Smooth muscle cell (in vitro differentiated cells): ENCODE measurements around the gene PPP2R5E. TPM values are rescaled to one million over a fixed set of nuclear protein-coding genes. Genes with fewer than 3 reads are reported as not detected.
A peak's percentile ranks its signal among the peaks of the same experiment; 100 is the strongest.

Experiments
- DNase-seq: peaks from one replicate; lab custom pipeline; 2025; ENCODE audit not compliant: unreplicated experiment; lab: John Stamatoyannopoulos, UW
- H2AFZ ChIP-seq: fragments of 200-600 bp; sonication (generic); 2 replicates; pipeline ENCODE4 v1.6.0; 2016; ENCODE audit warnings: antibody characterized with exemption, low read depth, mild to moderate bottlenecking
- H3F3A ChIP-seq: fragments of 200-600 bp; sonication (generic); 2 replicates; pipeline ENCODE4 v1.6.0; 2017; ENCODE audit warnings: antibody characterized with exemption, low read depth
- H3K27ac ChIP-seq: fragments of 200-600 bp; sonication (generic); 2 replicates; pipeline ENCODE4 v1.5.1; 2016; ENCODE audit warnings: low read depth, mild to moderate bottlenecking
- H3K27me3 ChIP-seq: fragments of 200-600 bp; sonication (generic); 2 replicates; pipeline ENCODE4 v1.6.1; 2016; ENCODE audit warnings: low read depth, mild to moderate bottlenecking
- H3K36me3 ChIP-seq: fragments of 200-600 bp; sonication (generic); 2 replicates; pipeline ENCODE4 v1.5.1; 2016; ENCODE audit warnings: low read depth
- H3K4me1 ChIP-seq: fragments of 200-600 bp; sonication (generic); 2 replicates; pipeline ENCODE4 v1.5.1; 2016; ENCODE audit warnings: low read depth
- H3K4me2 ChIP-seq: fragments of 200-600 bp; sonication (generic); 2 replicates; pipeline ENCODE4 v1.6.0; 2016; ENCODE audit warnings: mild to moderate bottlenecking
- H3K4me3 ChIP-seq: fragments of 200-600 bp; sonication (generic); 2 replicates; pipeline ENCODE4 v1.5.1; 2016; ENCODE audit warnings: mild to moderate bottlenecking
- H3K79me2 ChIP-seq: fragments of 200-600 bp; sonication (generic); 2 replicates; pipeline ENCODE4 v1.6.0; 2016; ENCODE audit warnings: low read depth, mild to moderate bottlenecking
- H3K9ac ChIP-seq: fragments of 200-600 bp; sonication (generic); 2 replicates; pipeline ENCODE4 v1.6.0; 2016; ENCODE audit warnings: low read depth
- H3K9me3 ChIP-seq: fragments of 200-600 bp; sonication (generic); replicated peaks from 2 replicates; pipeline ENCODE4 v1.5.1; 2016; ENCODE audit warnings: low read depth
- H4K20me1 ChIP-seq: fragments of 200-600 bp; sonication (generic); 2 replicates; pipeline ENCODE4 v1.6.0; 2016; ENCODE audit warnings: low read depth
- CTCF ChIP-seq: fragments of 200-600 bp; sonication (generic); IDR thresholded peaks from 2 replicates; pipeline ENCODE4 v1.5.1; 2017; ENCODE audit warnings: borderline replicate concordance, mild to moderate bottlenecking, antibody characterized with exemption; ENCODE audit not compliant: insufficient read depth, poor library complexity, severe bottlenecking
- WGBS: methylation state at CpG from one replicate; pipeline ENCODE4 v1.1.7; 2016; ENCODE audit warnings: low lambda C conversion rate; 5-methylcytosine and 5-hydroxymethylcytosine counted together
- polyA plus RNA-seq: library from polyadenylated mRNA; unstranded; fragments of >200 nt; fragmentation: Nextera tagmentation; extraction: Ambion mirVana; gene quantifications from 2 replicates; pipeline ENCODE4 v1.2.1, GENCODE V29; 2016
- total RNA-seq: library from RNA; depleted of rRNA; stranded (reverse); fragments of >200 nt; gene quantifications from 2 replicates; pipeline ENCODE4 v1.2.3, GENCODE V29; 2014

PPP2R5E gene
- total and polyA plus RNA-seq, 2 experiments from 2014 or later = 31.7 to 47.7 TPM

- Histone ChIP-seq H3K4me3 (no peak overlapping the region), H3K9ac (no peak overlapping the region), H3K4me2 (no peak overlapping the region), H3K36me3 (peaks cover 10% of the 10 kb centered on the region), H4K20me1 (peaks cover 9% of the 10 kb centered on the region), H3K4me1 (no peaks in the 10 kb centered on the region), H3K9me3 (no peaks in the 10 kb centered on the region), H3K79me2 (no peaks in the 10 kb centered on the region), H3F3A (no peaks in the 10 kb centered on the region), H3K27me3 (no peaks in the 10 kb centered on the region), H3K27ac (no peak overlapping the region), H2AFZ (no peak overlapping the region)
- TF ChIP-seq CTCF = no peak
- no peak for DNase-seq
- 79% methylated on average over 1 of the region's 1 CpG for WGBS
Observed at GRCh38 chr14:63392236-63392635, 150.9 kb downstream of the PPP2R5E start.

- Histone ChIP-seq H3K4me3 (no peak overlapping the region), H3K36me3 (peaks cover 15% of the 10 kb centered on the region), H3K4me1 (no peaks in the 10 kb centered on the region), H3K27ac (no peak overlapping the region), H3K4me2 (no peak overlapping the region), H4K20me1 (no peaks in the 10 kb centered on the region), H2AFZ (no peak overlapping the region), H3K9ac (no peak overlapping the region), H3K27me3 (no peaks in the 10 kb centered on the region), H3K79me2 (no peaks in the 10 kb centered on the region), H3F3A (no peaks in the 10 kb centered on the region), H3K9me3 (no peaks in the 10 kb centered on the region)
- DNase-seq = no peak
- peak; percentile 64 for TF ChIP-seq CTCF
- WGBS = 65% methylated on average over 8 of the region's 8 CpGs
Observed at GRCh38 chr14:63388766-63389431, 154.3 kb downstream of the PPP2R5E start.

GRCh38 chr14:63387711-63388110, 155.5 kb downstream of the PPP2R5E start:
- 90% methylated on average over 5 of the region's 5 CpGs for WGBS

More at GRCh38 chr14:63387711-63388110, 155.5 kb downstream of the PPP2R5E start:
- no peak overlapping the region for H3K4me3 ChIP-seq
- H3K79me2 ChIP-seq = no peaks in the 10 kb centered on the region
- no peaks in the 10 kb centered on the region for H4K20me1 ChIP-seq
- H3K4me1 ChIP-seq = no peaks in the 10 kb centered on the region
- TF ChIP-seq CTCF = no peak
- no peak for DNase-seq
- no peak overlapping the region for H3K27ac ChIP-seq
- no peak overlapping the region for H3K4me2 ChIP-seq
- no peaks in the 10 kb centered on the region for H3F3A ChIP-seq
- H3K27me3 ChIP-seq = no peaks in the 10 kb centered on the region
- H3K9me3 ChIP-seq = no peaks in the 10 kb centered on the region
- no peak overlapping the region for H3K9ac ChIP-seq
- H3K36me3 ChIP-seq = peaks cover 9% of the 10 kb centered on the region
- no peak overlapping the region for H2AFZ ChIP-seq
